GM19463 (cell line): Measurements from ENCODE around the gene ARHGAP45.

Experiments used
- ATAC-seq: cut with Tn5 transposase; IDR thresholded peaks from one replicate; pipeline ENCODE4 v1.9.1; 2021; ENCODE audit warnings: mild to moderate bottlenecking, moderate library complexity; ENCODE audit not compliant: unreplicated experiment

The ARHGAP45 gene

DNA sequence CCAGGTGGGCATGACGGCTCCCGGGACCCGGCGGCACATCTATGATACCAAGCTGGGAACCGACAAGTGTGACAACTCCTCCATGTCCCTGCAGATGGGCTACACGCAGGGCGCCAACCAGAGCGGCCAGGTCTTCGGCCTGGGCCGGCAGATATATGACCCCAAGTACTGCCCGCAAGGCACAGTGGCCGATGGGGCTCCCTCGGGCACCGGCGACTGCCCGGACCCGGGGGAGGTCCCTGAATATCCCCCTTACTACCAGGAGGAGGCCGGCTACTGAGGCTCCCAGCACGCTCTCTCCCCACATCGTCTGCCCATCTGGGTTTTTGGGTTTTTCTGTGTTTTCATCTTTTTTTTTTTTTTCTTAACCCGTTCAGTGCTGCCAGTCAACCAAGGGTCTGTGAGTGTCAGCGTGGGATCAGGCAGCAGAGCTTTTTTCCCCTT is 29.3 kb upstream of the ARHGAP45 start:
- ATAC-seq = no peak

DNA sequence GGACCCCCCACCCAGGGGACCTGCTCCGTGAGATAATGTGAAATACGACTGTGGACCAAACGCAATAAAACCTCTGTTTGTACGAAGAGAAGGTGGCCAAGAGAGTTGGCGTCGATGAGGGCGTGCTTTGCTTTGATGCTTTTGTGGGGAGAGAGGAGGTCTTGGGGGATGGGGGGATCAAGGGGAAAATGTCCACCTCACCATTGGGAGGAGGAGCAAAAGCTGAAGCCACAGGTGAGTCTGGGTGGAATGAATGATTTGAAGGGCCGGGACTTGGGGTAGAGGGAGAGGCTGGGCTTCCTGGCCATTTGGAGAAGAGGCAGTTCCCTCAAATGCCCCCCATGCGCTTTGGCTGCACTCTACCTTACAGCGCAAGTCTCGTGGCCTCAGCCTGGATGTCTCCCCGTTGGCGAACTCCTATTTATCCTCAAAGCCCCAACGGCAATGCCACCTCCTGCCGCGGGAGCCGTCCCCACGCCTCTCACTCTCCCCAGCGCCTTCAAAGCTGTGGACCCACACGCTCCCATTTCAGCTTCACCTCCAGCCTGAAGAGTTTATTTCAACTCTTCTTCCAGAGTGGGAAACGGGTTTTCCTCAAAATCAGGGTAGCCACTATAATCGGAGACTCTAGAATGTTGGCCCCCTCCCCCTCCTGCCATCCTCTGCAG is 27.9 kb upstream of the ARHGAP45 start:
- ATAC-seq = no peak

DNA sequence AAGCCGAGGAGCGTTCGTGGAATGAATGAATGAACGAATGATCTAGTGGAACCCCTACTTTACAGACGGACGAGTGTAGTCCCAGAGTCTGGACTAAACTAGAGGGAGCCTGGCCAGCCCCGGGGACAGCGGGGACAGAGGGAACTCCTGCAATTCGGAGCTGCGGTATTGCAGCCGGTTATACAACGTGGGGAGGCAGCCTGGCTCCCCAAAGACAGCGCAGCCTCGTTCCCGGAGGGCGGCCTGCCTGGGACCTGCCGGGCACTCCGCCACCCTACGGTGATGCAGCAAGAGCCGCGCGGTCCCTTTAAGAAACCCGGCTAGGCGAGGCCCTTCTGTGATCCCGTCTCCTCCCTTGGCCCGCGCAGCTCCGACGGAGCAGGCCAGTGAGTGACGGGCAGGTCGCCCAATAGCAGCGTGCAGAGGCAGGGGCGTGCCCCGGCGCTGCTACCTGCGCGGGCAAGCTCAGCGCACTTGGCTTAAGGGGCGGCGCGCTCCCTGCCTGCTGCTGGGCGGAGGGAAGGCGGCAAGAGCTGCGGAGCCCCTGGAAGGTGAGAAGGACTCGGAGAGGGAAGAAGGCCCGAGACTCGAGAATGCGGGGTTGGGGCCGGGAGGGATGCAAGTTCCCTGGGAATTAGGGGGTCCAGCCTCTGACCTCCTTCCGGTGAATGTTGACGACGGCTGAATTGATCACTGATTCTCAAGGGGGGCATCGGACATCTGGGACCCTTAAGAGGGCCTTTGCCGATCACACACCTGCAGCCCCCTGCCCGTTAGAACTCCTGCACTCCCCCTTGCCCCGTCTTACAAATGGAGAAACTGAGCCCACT is 27.1 kb upstream of the ARHGAP45 start, which contains the start of gene ABCA7:
TSS of gene ABCA7 (plus strand) at position 462 of the 830 bp plus-strand sequence. CDS start 1,255 bp downstream, outside the sequence.
- ATAC-seq = peak; percentile 77

DNA sequence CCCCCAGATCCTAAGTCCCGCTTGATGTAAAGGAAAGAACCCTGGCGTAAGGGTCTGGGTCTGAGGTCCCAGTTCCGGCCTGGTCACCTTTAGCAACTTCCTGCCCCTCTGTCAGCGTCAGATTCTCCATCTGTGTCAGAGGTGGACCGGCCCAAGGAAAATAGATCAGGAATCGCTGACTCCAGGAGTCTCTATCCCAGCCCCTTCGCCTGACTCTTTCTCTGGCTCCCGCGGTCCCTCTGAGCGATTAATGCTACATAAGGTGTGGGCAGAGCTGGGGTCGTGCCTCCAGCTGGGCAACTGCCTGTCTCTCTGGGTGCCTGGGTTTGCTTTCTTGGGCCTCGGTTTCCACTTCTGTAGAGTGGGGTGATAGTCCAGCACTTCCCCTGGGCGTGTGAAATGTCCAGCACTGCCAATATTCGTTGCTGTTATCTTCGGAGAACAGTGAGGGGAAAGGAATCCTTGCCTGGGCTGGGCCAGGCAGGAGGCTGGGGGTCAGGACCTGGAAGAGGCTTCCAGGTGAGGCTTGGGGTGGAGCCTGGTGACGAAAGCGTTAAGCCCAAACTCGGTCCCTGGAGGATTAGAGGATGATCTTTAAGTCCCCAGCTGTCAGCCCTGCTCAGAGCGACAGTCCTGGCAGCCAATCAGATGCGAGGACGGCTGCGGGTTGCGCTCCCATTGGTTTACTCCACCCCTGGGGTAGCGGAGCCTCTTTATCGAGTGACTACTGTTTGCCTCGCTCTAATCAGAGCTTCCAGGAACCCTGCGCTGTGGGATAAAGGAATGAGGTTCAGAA is 26.3 kb upstream of the ARHGAP45 start:
- ATAC-seq = peak; percentile 38

DNA sequence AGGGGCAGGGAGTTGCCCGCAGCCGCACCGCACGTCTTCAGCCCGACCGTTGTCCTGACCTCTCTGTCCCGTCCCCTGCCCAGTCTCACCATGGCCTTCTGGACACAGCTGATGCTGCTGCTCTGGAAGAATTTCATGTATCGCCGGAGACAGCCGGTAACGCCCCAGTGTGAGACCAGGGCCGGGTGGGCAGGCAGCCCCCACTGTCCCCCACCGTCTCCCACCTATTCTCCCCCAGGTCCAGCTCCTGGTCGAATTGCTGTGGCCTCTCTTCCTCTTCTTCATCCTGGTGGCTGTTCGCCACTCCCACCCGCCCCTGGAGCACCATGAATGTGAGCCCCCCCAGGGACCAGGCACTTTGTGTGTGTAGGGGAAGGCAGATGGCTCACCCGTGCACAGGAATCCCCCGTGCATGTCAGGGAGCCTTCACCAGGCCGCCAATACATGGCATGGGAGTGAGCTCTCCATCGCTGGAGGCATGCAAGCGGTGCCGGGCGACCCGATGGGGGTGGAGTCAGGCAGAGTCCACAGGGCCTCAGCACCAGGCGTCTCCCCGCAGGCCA is 25.6 kb upstream of the ARHGAP45 start:
- ATAC-seq = no peak

DNA sequence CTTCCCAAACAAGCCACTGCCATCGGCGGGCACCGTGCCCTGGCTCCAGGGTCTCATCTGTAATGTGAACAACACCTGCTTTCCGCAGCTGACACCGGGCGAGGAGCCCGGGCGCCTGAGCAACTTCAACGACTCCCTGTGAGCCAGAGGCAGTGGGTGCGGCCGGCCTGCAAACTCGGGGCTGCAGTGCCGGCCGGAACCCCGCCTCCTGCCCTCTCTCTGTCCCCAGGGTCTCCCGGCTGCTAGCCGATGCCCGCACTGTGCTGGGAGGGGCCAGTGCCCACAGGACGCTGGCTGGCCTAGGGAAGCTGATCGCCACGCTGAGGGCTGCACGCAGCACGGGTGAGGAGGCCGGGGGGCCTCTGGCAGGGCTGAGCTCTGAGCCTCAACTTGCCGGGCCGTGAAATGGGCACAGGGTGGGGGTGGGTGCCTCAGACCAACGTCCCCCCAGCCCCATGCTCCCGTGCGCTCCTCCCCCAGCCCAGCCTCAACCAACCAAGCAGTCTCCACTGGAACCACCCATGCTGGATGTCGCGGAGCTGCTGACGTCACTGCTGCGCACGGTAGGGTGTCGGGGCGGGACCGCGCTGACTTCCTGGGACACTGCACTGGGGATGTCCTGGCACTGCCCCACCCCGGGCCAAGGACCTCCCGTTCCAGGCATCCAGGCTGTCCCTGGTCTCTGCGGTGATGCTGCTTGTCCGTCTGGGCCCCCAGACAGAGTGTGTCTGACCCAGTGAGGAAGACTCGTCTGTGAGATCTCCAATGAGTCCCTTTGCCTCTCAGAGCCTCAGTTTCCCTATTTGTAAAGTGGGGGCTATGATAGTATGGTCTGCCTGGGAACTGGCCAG is 24.9 kb upstream of the ARHGAP45 start:
- no peak for ATAC-seq

DNA sequence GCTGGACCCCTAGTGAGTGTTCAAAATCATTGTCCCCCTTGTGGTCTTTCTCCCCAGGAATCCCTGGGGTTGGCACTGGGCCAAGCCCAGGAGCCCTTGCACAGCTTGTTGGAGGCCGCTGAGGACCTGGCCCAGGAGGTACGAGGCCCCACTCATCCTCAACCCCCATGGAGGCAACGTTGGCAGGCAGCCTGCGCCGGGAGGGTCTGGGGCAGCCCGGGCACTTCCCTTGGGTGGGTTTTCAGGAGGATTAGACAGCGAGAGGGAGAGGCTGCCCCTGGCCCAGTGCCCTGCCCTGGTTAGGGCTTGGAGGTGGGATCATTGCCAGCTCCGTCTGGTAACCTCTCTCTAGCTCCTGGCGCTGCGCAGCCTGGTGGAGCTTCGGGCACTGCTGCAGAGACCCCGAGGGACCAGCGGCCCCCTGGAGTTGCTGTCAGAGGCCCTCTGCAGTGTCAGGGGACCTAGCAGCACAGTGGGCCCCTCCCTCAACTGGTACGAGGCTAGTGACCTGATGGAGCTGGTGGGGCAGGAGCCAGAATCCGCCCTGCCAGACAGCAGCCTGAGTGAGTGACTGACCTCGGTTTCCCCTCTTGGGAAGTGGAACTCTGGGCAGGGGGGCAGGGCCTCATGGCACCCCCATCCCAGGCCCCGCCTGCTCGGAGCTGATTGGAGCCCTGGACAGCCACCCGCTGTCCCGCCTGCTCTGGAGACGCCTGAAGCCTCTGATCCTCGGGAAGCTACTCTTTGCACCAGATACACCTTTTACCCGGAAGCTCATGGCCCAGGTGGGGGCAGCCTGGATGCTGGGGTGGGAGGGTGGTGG is 24.1 kb upstream of the ARHGAP45 start:
- no peak for ATAC-seq

DNA sequence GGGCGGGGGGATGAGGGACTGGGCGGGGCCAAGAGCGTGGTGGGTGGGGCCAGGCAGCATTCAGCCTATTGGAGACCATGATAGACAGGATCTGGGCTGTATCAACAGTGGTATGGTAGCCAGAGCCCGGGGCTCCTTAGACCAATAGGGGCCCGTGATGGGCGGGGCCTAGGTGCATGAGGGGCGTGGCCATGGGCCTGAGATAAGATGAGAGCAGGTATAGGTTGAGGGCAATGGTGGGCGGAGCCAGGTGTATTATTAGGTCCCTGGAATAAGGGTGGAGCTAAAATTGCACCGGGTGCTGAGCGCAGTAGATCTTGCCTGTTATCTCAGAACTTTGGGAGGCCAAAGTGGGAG is 21.7 kb upstream of the ARHGAP45 start:
- ATAC-seq = no peak

DNA sequence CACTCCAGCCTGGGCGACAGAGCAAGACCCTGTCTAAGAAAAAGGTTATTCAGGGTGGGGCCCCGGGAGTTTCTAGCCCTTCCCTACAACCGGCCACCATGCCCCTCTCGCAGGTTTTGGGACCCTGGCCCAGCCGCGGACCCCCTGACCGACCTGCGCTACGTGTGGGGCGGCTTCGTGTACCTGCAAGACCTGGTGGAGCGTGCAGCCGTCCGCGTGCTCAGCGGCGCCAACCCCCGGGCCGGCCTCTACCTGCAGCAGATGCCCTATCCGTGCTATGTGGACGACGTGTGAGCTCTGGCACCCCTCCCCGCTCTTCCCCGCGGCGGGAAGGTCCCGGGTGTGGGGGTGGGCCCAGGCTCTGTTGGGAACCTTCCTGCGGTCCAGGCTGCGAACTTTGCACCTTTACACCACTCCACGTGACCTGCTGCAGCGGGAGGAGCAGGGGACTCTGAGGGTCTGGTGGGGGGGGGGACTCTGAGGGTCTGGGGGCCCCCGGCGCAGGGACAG is 20.8 kb upstream of the ARHGAP45 start:
- no peak for ATAC-seq

DNA sequence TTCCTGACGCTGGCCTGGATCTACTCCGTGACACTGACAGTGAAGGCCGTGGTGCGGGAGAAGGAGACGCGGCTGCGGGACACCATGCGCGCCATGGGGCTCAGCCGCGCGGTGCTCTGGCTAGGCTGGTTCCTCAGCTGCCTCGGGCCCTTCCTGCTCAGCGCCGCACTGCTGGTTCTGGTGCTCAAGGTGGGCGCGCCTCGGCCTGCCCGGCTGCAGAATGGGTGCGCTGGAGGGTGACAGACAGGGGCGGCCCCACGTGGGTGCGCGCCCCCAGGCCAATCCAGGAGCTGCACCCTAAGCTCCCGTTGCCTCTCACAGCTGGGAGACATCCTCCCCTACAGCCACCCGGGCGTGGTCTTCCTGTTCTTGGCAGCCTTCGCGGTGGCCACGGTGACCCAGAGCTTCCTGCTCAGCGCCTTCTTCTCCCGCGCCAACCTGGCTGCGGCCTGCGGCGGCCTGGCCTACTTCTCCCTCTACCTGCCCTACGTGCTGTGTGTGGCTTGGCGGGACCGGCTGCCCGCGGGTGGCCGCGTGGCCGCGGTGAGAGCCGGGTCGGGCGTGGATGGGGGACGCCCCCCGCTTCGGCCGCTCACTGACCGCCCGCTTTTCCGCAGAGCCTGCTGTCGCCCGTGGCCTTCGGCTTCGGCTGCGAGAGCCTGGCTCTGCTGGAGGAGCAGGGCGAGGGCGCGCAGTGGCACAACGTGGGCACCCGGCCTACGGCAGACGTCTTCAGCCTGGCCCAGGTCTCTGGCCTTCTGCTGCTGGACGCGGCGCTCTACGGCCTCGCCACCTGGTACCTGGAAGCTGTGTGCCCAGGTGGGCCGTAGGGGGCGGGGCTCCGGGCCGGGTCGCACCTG is 19.9 kb upstream of the ARHGAP45 start:
- ATAC-seq = no peak

DNA sequence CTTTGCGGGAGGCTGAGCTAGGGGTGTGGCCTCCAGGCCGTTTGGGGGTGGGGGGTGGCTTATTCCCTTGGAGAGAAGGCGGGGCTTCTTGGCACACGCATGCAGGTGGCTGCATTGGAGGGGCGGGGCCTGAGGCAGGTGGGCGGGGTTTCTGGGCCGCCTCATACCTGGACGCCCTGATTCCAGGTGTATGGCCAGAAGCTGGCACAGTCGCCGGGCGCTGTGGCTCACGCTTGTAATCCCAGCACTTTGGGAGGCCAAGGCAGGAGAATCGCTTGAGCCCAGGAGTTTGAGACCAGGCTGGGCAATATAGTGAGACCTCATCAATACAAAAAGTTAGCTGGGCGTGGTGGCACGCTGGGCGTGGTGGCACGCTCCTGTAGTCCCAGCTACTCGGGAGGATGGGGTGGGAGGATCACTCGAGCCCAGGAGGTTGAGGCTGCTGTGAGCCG is 19.2 kb upstream of the ARHGAP45 start:
- ATAC-seq = no peak

DNA sequence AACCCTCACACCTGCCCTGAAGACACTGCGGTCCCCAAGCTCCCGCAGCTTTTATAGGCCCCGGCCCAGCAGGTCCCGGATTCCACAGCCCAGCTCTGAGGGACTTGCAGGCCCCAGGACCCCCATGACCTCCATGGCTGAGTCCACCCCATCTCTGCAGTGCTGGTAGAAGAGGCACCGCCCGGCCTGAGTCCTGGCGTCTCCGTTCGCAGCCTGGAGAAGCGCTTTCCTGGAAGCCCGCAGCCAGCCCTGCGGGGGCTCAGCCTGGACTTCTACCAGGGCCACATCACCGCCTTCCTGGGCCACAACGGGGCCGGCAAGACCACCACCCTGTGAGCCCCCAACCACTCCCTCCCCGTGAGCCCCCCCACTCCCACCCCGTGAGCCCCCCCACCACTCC is 17.9 kb upstream of the ARHGAP45 start:
- no peak for ATAC-seq

DNA sequence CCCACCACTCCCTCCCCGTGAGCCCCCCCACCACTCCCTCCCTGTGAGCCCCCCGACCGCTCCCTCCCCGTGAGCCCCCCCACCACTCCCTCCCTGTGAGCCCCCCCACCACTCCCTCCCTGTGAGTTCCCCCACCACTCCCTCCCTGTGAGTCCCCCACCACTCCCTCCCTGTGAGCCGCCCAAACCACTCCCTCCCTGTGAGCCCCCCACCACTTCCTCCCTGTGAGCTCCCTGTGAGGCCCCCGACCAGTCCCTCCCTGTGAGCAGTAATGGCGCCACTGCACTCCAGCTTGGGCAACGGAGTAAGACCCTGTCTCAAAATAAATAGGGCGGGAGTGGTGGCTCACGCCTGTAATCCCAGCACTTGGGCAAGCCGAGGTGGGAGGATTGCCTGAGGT is 17.2 kb upstream of the ARHGAP45 start:
- ATAC-seq = no peak

DNA sequence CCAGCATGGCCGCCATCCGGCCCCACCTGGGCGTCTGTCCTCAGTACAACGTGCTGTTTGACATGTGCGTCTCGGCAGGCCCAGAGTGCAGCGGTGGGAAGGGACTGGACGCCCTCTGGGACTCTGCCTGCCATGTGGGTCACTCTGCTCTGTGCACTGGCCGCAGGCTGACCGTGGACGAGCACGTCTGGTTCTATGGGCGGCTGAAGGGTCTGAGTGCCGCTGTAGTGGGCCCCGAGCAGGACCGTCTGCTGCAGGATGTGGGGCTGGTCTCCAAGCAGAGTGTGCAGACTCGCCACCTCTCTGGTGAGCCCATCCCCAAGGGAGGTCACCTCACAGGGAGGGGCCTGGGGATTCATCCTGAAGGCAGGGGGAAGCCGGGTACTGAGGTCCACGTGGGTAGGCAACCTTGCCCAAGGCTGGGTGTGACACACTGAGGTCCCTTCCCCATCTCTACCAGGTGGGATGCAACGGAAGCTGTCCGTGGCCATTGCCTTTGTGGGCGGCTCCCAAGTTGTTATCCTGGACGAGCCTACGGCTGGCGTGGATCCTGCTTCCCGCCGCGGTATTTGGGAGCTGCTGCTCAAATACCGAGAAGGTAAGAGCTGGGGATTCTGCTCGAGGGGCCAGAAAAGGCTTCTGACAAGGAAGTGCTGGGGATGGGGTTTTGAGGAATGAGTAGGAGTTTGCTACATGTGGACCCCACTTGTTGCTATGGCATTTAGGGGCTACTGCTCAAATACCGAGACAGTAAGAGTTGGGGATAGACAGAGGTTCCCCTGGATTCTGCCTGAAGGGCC is 15.8 kb upstream of the ARHGAP45 start:
- ATAC-seq = no peak

DNA sequence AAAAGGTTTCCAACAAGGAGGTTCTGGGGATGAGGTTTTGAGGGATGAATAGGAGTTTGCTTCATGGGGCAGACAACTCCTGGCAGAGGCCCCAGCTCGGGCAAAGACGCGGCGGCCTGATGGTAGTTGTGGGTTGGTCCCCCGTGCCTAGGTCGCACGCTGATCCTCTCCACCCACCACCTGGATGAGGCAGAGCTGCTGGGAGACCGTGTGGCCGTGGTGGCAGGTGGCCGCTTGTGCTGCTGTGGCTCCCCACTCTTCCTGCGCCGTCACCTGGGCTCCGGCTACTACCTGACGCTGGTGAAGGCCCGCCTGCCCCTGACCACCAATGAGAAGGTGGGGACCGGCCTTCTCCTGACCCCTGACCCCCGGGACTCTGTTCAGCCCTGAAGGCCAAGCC is 15.2 kb upstream of the ARHGAP45 start:
- ATAC-seq = no peak

DNA sequence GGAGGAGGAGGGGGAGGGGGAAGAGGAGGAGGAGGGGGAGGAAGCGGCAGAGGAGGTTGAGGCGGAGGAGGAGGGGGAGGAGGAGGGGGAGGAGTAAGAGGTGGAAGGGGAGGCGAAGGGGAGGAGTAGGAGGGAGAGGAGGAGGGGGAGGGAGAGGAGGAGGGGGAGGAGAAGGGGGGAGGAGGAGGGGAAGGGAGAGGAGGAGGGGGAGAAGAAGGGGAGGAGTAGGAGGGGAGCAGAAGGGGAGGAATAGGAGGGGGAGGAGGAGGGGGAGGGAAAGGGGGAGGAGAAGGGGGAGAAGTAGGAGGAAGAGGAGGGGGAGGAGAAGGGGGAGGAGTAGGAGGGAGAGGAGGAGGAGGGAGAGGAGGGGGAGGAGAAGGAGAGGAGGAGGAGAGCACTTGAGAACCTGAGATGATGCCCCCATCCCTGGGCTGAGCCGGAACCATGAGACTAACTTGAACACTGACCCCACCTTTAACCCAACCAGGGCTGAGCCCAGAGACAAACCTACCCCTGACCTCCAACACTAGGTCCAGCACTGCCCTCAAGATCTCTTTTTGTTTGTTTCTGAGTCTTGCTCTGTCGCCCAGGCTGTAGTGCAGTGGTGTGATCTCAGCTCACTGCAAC is 14.5 kb upstream of the ARHGAP45 start:
- no peak for ATAC-seq
